ENCODE data around the gene PANK1. TPM values are rescaled to one million over a fixed set of nuclear protein-coding genes. Genes with fewer than 3 reads are reported as not detected.

PANK1 gene
- total and polyA plus RNA-seq, 2 of the 8 experiments (the other 6 are each of a cell fraction or from before 2014, with no cell fraction given), result 18.5 to 40.4 TPM

GRCh38 chr10:89590326-89590725 is 54.7 kb downstream of the PANK1 start:
- Histone ChIP-seq H2AFZ (ENCODE audit: low read length) (no peak overlapping the region), H3K23me2 (ENCODE audit: low read depth, low read length) (no peaks in the 10 kb centered on the region), H2BK12ac (ENCODE audit: low read depth, low read length) (no peak overlapping the region), H2AK5ac (ENCODE audit: low read depth, low read length) (no peak overlapping the region), H2BK5ac (ENCODE audit: low read depth, low read length) (no peak overlapping the region), H3K56ac (replicated peaks; ENCODE audit: insufficient read length, low read depth, low read length) (no peak overlapping the region), H4K8ac (ENCODE audit: extremely low read depth, insufficient read depth, low read length) (no peak overlapping the region), H3K9me3 (ENCODE audit: insufficient read depth in 2 of 2, low read depth in 1 of 2, low read length in 1 of 2) (no peaks in the 10 kb centered on the region), H3K4me3 (ENCODE audit: extremely low read depth in 1 of 4, insufficient read depth in 2 of 4, low read depth in 3 of 4, low read length in 4 of 4) (no peak overlapping the region), H2BK20ac (ENCODE audit: low read length) (no peak overlapping the region), H3K27me3 (replicated peaks in 1 of 4; ENCODE audit: control insufficient read depth in 3 of 4, extremely low read depth in 1 of 4, insufficient read depth in 3 of 4, low read length in 3 of 4) (peaks cover 0 to 1% (median 0%) of the 10 kb centered on the region in 4 experiments; a peak in 1 of 7 replicates), H3K79me2 (ENCODE audit: control insufficient read depth in 1 of 2, insufficient read depth in 2 of 2, low read length in 2 of 2) (no peaks in the 10 kb centered on the region), H4K20me1 (replicated peaks in 1 of 2; ENCODE audit: control insufficient read depth in 1 of 2, insufficient read depth in 2 of 2, low read length in 2 of 2) (peaks cover 0 to 3% of the 10 kb centered on the region in 2 experiments), H3K79me1 (ENCODE audit: low read depth, low read length) (no peaks in the 10 kb centered on the region; the same call in 1 of the 2 replicates), H3K23ac (ENCODE audit: insufficient read length) (no peak overlapping the region), H3K14ac (ENCODE audit: insufficient read length) (no peak overlapping the region), H2BK120ac (replicated peaks; ENCODE audit: low read depth, low read length) (no peak overlapping the region), H3K4ac (replicated peaks; ENCODE audit: insufficient read length, low read depth, low read length) (no peak overlapping the region), H4K91ac (replicated peaks; ENCODE audit: insufficient read length, low read length) (no peak overlapping the region), H3K18ac (ENCODE audit: extremely low read depth, low read length) (no peak overlapping the region), H3K27ac (ENCODE audit: low read depth, low read length) (no peak overlapping the region), H3K36me3 (ENCODE audit: control insufficient read depth in 2 of 4, insufficient read depth in 4 of 4, low read length in 3 of 4) (peaks cover 0 to 44% (median 22%) of the 10 kb centered on the region in 4 experiments; a peak in 6 of 8 replicates), H3K4me1 (replicated peaks in 1 of 4; ENCODE audit: control insufficient read depth in 3 of 4, insufficient read depth in 4 of 4, low read length in 3 of 4) (no peaks in the 10 kb centered on the region), H3K4me2 (ENCODE audit: insufficient read depth in 1 of 2, low read depth in 2 of 2, low read length in 2 of 2) (no peak overlapping the region), H4K5ac (ENCODE audit: insufficient read length, low read depth, low read length) (no peak overlapping the region), H2BK15ac (ENCODE audit: low read length) (no peak overlapping the region), H3K9ac (replicated peaks in 1 of 4; ENCODE audit: extremely low read depth in 1 of 4, low read depth in 3 of 4, low read length in 3 of 4) (no peak overlapping the region)
- no peak for TF ChIP-seq CBX5 (IDR thresholded peaks at IDR 0.05; ENCODE audit: low read depth, low read length)
- TF ChIP-seq MAFK (IDR thresholded peaks at IDR 0.05; ENCODE audit: low read depth, low read length), result peak; percentile 80
- WGBS, 2 experiments (ENCODE audit: extremely low coverage in 1 of 2, insufficient coverage in 1 of 2, insufficient read length in 1 of 2, insufficient replicate concordance in 2 of 2, low coverage in 1 of 2, low lambda C conversion rate in 2 of 2, missing lambda C conversion rate in 1 of 2), result 74% methylated on average over 3 of the region's 3 CpGs; no CpG with 5 or more reads in 1 of the 2 experiments
- DNase-seq (ENCODE audit: low read depth in 1 of 2, low spot score in 2 of 2) (no peak), FAIRE-seq (no peak)
- ChIA-PET CTCF (ENCODE audit: partially characterized antibody) (no interaction called here), POLR2A (ENCODE audit: partially characterized antibody) (no interaction called here)

All from H1 (cell line).